A673 (cell line): ENCODE measurements around the gene TNFSF8.

ENCODE experiments used
- CTCF ChIP-seq: fragments of 300-800, 200-600 bp; sonication (generic); conservative IDR thresholded peaks from 2 replicates; pipeline ENCODE4 v1.5.1; 2017; ENCODE audit warnings: low read depth, mild to moderate bottlenecking, antibody characterized with exemption, low read length, moderate library complexity, mixed read lengths
- EZH2 ChIP-seq: fragments of 200-600 bp; sonication (generic); IDR thresholded peaks from 2 replicates; pipeline ENCODE4 v1.6.1; 2017; ENCODE audit warnings: borderline replicate concordance, low read depth, mild to moderate bottlenecking, mixed read lengths, antibody characterized with exemption, low read length; ENCODE audit not compliant: poor library complexity, severe bottlenecking

GRCh38 chr9:114973216-114973615 is 42.8 kb upstream of the TNFSF8 start:
- TF ChIP-seq CTCF = no peak
- no peak for TF ChIP-seq EZH2
